Vagina (tissue), 2 donors: ENCODE results near the gene OLFM1. TPM values are rescaled to one million over a fixed set of nuclear protein-coding genes. Genes with fewer than 3 reads are reported as not detected.

ENCODE experiments used
- DNase-seq, 2 donors: peaks; one replicate each; pipeline ENCODE4 v3.0.0-alpha.2; 2017; ENCODE audit errors: extremely low spot score in 2 of 2
- H3K27ac ChIP-seq: fragments of 200-600 bp; sonication (generic); one replicate; pipeline ENCODE4 v1.5.1; 2019
- H3K27me3 ChIP-seq: fragments of 200-600 bp; sonication (generic); one replicate; pipeline ENCODE4 v1.5.1; 2019
- H3K36me3 ChIP-seq, 2 donors: fragments of 200-600 bp; sonication (generic); one replicate each; pipeline ENCODE4 v1.5.1; 2017 to 2019
- H3K4me1 ChIP-seq: fragments of 200-600 bp; sonication (generic); one replicate; pipeline ENCODE4 v1.5.1; 2019
- H3K4me3 ChIP-seq, 2 donors: fragments of 200-600 bp; sonication (generic); 1 replicate in 1 of 2; 2 replicates in 1 of 2; pipeline ENCODE4 v1.5.1; 2016 to 2019
- H3K9me3 ChIP-seq: fragments of 200-600 bp; sonication (generic); one replicate; pipeline ENCODE4 v1.5.1; 2019
- CTCF ChIP-seq, 3 experiments: fragments of 450-650 bp in 2 of 3; fragments of 200-600 bp in 1 of 3; sonication (generic) in 1 of 3; IDR thresholded peaks; one replicate each; pipeline ENCODE4 v1.5.1; 2017 to 2019; ENCODE audit warnings: antibody characterized with exemption in 3 of 3, mild to moderate bottlenecking in 2 of 3, moderate library complexity in 2 of 3
- POLR2A ChIP-seq, 2 donors: fragments of 450-650 bp; IDR thresholded peaks; one replicate each; pipeline ENCODE4 v1.6.1; 2017; ENCODE audit warnings: antibody characterized with exemption in 2 of 2, mild to moderate bottlenecking in 2 of 2, moderate library complexity in 2 of 2
- POLR2AphosphoS5 ChIP-seq, 2 donors: sonication (generic); formaldehyde crosslinking; IDR thresholded peaks; one replicate each; pipeline ENCODE4 v1.9.0; 2017; ENCODE audit warnings: antibody characterized with exemption in 2 of 2, mild to moderate bottlenecking in 2 of 2, low read depth in 1 of 2; ENCODE audit not compliant: insufficient read depth in 1 of 2
- intact Hi-C: fragments of 100-400 bp; cut with DNase I; formaldehyde crosslinking; loops from one replicate; pipeline ENCODE4 v1.15.1; 2023
- total RNA-seq: library from RNA; depleted of rRNA; stranded (reverse); fragments of >200 nt; gene quantifications from one replicate; pipeline ENCODE4 v1.2.3, GENCODE V29; 2016

Gene OLFM1
- total RNA-seq, 1 donor from 2014 or later: 39.0 TPM

- no peak overlapping the region for H3K27ac ChIP-seq
- no peaks in the 10 kb centered on the region for H3K9me3 ChIP-seq
- H3K36me3 ChIP-seq: no peaks in the 10 kb centered on the region
- intact Hi-C loops: no loop called here
- no peak for DNase-seq
- H3K4me3 ChIP-seq: no peak overlapping the region
- H3K4me1 ChIP-seq: no peaks in the 10 kb centered on the region
- H3K27me3 ChIP-seq: no peaks in the 10 kb centered on the region
- TF ChIP-seq POLR2A (IDR thresholded peaks at IDR 0.05) (no peak), POLR2AphosphoS5 (IDR thresholded peaks at IDR 0.05; ENCODE audit: insufficient read depth in 1 of 2, low read depth in 1 of 2) (no peak), CTCF (IDR thresholded peaks at IDR 0.05) (no peak)
Observed at GRCh38 chr9:135119496-135120064, 32.1 kb downstream of the OLFM1 start.

- Histone ChIP-seq H3K4me3 (no peak overlapping the region), H3K4me1 (no peaks in the 10 kb centered on the region), H3K36me3 (no peaks in the 10 kb centered on the region), H3K9me3 (no peaks in the 10 kb centered on the region), H3K27me3 (no peaks in the 10 kb centered on the region), H3K27ac (no peak overlapping the region)
- TF ChIP-seq POLR2AphosphoS5 (IDR thresholded peaks at IDR 0.05; ENCODE audit: insufficient read depth in 1 of 2, low read depth in 1 of 2) (no peak), POLR2A (IDR thresholded peaks at IDR 0.05) (no peak), CTCF (IDR thresholded peaks at IDR 0.05) (no peak)
- intact Hi-C loops: no loop called here
- no peak for DNase-seq
Observed at GRCh38 chr9:135120249-135120648, 32.8 kb downstream of the OLFM1 start.

- no peaks in the 10 kb centered on the region for H3K4me1 ChIP-seq
- no peaks in the 10 kb centered on the region for H3K27me3 ChIP-seq
- intact Hi-C loops: no loop called here
- H3K9me3 ChIP-seq: no peaks in the 10 kb centered on the region
- no peak overlapping the region for H3K27ac ChIP-seq
- TF ChIP-seq POLR2A (IDR thresholded peaks at IDR 0.05) (no peak), POLR2AphosphoS5 (IDR thresholded peaks at IDR 0.05; ENCODE audit: insufficient read depth in 1 of 2, low read depth in 1 of 2) (no peak), CTCF (IDR thresholded peaks at IDR 0.05) (no peak)
- H3K36me3 ChIP-seq: no peaks in the 10 kb centered on the region
- no peak for DNase-seq
- no peak overlapping the region for H3K4me3 ChIP-seq
Observed at GRCh38 chr9:135122316-135122715, 34.8 kb downstream of the OLFM1 start.

GRCh38 chr9:135123126-135123772, 35.8 kb downstream of the OLFM1 start:
- H3K36me3 ChIP-seq: no peaks in the 10 kb centered on the region
- H3K4me1 ChIP-seq: peaks cover 6% of the 10 kb centered on the region
- no peak for DNase-seq
- H3K27ac ChIP-seq: no peak overlapping the region
- intact Hi-C loops: no loop called here
- no peaks in the 10 kb centered on the region for H3K9me3 ChIP-seq
- TF ChIP-seq POLR2AphosphoS5 (IDR thresholded peaks at IDR 0.05; ENCODE audit: insufficient read depth in 1 of 2, low read depth in 1 of 2): no peak
- TF ChIP-seq CTCF (IDR thresholded peaks at IDR 0.05): no peak
- no peak for TF ChIP-seq POLR2A (IDR thresholded peaks at IDR 0.05)
- no peaks in the 10 kb centered on the region for H3K27me3 ChIP-seq
- H3K4me3 ChIP-seq: no peak overlapping the region

GRCh38 chr9:135123773-135124134, 36.3 kb downstream of the OLFM1 start:
- DNase-seq: no peak
- Histone ChIP-seq H3K4me1 (peaks cover 11% of the 10 kb centered on the region), H3K27ac (no peak overlapping the region), H3K36me3 (no peaks in the 10 kb centered on the region), H3K9me3 (no peaks in the 10 kb centered on the region), H3K4me3 (no peak overlapping the region), H3K27me3 (no peaks in the 10 kb centered on the region)
- TF ChIP-seq POLR2AphosphoS5 (IDR thresholded peaks at IDR 0.05; ENCODE audit: insufficient read depth in 1 of 2, low read depth in 1 of 2): no peak
- no peak for TF ChIP-seq POLR2A (IDR thresholded peaks at IDR 0.05)
- no peak for TF ChIP-seq CTCF (IDR thresholded peaks at IDR 0.05)
- intact Hi-C loops: no loop called here
